ENCODE measurements around the gene ZNF423.

ZNF423 gene

DNA sequence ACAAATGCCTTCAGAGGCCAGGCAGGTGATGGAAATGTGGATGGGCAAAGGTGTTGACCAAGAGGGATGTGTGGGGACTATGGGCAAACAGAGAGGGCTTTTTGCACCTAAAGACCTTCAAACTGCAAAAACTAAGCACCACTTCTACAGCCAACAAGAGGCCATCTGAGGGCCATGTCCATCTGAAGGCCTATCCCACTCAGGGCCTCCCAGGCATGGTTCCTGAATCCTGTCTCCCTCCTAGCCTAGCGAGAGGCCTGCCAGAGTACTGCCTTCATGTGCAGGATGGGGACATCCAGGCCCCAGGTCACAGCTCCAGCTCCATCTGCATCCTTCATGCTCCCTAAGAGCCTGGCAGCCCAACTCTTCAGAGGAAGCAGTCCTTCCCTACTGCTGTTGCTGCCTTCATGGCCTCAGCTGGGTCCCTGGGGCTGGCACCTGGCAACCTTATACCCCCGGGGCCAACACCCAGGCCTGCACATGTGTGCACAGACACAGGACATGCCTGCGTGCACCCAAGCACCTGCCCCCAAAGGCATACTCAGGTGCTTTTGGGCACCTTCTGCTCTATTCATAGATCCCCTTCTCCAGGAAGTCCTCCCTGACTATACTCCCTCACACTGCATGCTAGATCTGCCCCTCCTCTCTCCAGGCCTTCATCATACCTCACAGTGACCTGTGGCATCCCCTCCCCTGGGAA lies 387.2 kb downstream of the ZNF423 start:
- H3K27ac Mint-ChIP-seq: peak overlapping the region; percentile 25
- no peaks in the 10 kb centered on the region for H3K36me3 Mint-ChIP-seq
- ATAC-seq (ENCODE audit: low read depth) (peak; percentile 57), DNase-seq (ENCODE audit: low spot score in 2 of 2) (no peak)
- peaks cover 6% of the 10 kb centered on the region for H3K27me3 Mint-ChIP-seq
- peaks cover 11% of the 10 kb centered on the region for H3K4me1 Mint-ChIP-seq
- H3K9me3 Mint-ChIP-seq: peaks cover 2% of the 10 kb centered on the region
- no peak overlapping the region for H3K4me3 Mint-ChIP-seq

- DNase-seq (ENCODE audit: low spot score in 2 of 2) (no peak), ATAC-seq (ENCODE audit: low read depth) (no peak)
- H3K9me3 Mint-ChIP-seq: peaks cover 2% of the 10 kb centered on the region
- peak overlapping the region; percentile 25 for H3K27ac Mint-ChIP-seq
- H3K4me1 Mint-ChIP-seq: peaks cover 18% of the 10 kb centered on the region
- H3K4me3 Mint-ChIP-seq: no peak overlapping the region
- H3K27me3 Mint-ChIP-seq: peaks cover 6% of the 10 kb centered on the region
- no peaks in the 10 kb centered on the region for H3K36me3 Mint-ChIP-seq
Observed at GRCh38 chr16:49467540-49468372, 388.2 kb downstream of the ZNF423 start.

DNA sequence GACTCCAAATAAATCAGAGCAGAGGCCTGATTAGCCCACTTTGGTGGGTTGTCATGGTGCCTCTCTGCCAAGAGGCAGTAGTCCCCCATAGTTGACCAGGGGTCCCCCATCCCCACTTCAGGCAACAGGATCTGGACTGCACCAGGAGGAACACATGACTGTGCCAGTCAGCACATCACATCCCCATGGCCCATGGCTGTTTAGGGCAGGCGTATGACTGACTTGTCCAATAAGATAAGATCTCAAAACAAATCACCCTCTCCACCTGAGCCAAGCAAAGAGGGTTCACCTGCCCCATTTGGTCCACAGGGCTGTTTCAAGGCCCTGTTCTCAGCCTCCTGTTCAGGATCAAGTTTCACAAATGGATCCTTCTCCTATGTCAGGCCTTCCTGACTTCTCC lies 389.0 kb downstream of the ZNF423 start:
- Mint-ChIP-seq H3K36me3 (no peaks in the 10 kb centered on the region), H3K9me3 (peaks cover 2% of the 10 kb centered on the region), H3K27ac (no peak overlapping the region), H3K27me3 (peaks cover 6% of the 10 kb centered on the region), H3K4me3 (no peak overlapping the region), H3K4me1 (peaks cover 23% of the 10 kb centered on the region)
- no peak for DNase-seq (ENCODE audit: low spot score in 2 of 2)
- ATAC-seq (ENCODE audit: low read depth): no peak

- peaks cover 23% of the 10 kb centered on the region for H3K4me1 Mint-ChIP-seq
- no peak for DNase-seq (ENCODE audit: low spot score in 2 of 2)
- H3K27me3 Mint-ChIP-seq: peaks cover 4% of the 10 kb centered on the region
- H3K4me3 Mint-ChIP-seq: no peak overlapping the region
- H3K27ac Mint-ChIP-seq: no peak overlapping the region
- H3K36me3 Mint-ChIP-seq: no peaks in the 10 kb centered on the region
- H3K9me3 Mint-ChIP-seq: peaks cover 2% of the 10 kb centered on the region
- ATAC-seq (ENCODE audit: low read depth): no peak
Observed at GRCh38 chr16:49466529-49466831, 389.4 kb downstream of the ZNF423 start.

DNA sequence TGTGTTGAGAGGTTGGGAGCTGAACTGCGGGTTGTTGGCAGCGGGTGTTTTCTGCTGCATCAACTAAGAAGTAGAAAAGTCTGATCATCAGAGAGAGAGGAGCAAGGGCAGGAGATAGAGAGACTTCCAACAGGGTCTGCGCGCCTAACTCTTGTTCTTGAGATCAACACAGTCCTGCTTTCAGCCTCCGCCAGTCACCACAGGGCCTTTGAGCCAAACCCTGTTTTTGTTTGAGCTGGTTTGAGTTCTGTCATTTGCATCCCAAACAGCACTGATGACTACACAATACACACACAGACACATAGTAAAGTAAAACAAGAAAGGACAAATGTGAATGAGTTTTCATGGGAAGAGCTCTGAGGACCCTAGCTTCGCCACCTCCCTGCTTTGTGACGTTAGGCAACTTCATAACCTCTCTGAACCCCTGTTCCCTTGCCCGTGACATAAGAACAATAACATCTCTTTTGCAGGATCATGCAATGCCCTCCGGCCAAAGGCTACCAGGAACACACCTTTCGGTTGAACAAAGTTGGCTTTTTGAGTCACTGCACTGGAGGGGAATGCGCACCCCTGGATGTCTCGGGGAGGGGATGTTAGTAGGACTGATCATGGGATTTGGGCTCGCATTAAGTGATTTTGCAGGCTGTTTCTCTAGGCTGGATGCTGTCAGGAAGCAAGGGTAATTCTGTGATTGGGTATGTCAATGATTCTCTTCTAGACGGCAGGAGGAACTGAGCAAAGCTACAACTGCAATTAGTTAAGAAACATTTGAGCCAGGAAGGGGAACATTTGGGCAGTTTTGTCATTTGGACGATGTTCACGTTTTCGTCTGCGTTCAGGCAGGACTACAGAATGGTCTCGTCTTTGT lies 390.0 kb downstream of the ZNF423 start:
- no peak for ATAC-seq (ENCODE audit: low read depth)
- Mint-ChIP-seq H3K36me3 (no peaks in the 10 kb centered on the region), H3K4me3 (no peak overlapping the region), H3K4me1 (peaks cover 23% of the 10 kb centered on the region), H3K27me3 (peaks cover 2% of the 10 kb centered on the region), H3K27ac (no peak overlapping the region), H3K9me3 (peaks cover 2% of the 10 kb centered on the region)
- no peak for DNase-seq (ENCODE audit: low spot score in 2 of 2)

DNA sequence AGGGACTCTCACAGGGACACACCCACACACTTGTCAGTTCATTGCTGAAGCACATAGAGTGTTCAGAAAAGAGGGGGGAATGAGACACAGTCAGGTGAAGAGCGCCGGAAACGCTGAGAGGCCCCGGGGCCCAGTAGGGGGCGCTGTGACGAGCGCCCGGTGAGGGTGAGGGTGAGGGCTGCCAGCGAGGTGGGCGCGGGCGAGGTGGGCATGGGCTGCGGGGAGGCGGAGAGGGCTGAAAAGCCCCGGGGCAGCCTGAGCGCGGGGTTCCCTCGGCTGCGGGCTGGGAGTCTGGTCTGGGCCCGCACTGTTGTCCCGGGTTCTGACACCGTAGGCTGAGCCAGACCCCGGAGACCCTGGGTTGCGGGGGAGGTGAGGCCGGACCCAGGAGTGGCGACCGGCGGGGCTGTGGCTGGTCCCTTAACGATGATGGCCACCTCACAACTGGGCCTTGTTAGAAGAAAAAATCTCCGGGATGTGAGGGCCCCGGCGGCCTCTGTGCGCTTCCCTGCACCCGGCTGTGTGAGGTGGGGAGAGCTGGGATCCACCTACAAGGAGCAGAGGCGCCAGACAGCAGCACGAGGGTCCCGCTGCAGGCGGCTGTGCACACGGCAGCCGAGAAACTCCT lies 390.9 kb downstream of the ZNF423 start:
- Mint-ChIP-seq H3K4me1 (peaks cover 23% of the 10 kb centered on the region), H3K27ac (no peak overlapping the region), H3K36me3 (no peaks in the 10 kb centered on the region), H3K27me3 (peaks cover 2% of the 10 kb centered on the region), H3K9me3 (peaks cover 2% of the 10 kb centered on the region), H3K4me3 (no peak overlapping the region)
- ATAC-seq (ENCODE audit: low read depth) (no peak), DNase-seq (ENCODE audit: low spot score in 2 of 2) (no peak)

DNA sequence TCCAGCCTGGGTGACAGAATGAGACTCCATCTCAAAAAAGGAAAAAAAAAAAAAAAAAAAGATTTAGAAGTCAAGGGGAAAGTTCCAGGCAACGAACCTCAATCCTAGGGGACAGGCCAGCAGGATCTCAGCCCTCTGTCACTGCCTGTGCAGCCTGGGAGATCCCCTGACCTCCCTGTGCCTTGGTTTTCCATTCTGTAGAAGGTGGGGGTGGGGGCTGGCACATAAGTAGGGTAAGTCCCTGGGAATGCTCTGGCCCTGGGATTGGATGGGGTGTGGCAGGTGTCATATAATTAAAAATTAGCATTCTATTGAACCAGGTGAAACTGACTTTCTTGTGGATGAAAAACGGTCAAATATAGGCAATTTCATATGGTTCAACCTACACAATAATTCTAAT lies 391.8 kb downstream of the ZNF423 start:
- Mint-ChIP-seq H3K4me3 (no peak overlapping the region), H3K27me3 (peaks cover 2% of the 10 kb centered on the region), H3K4me1 (peaks cover 22% of the 10 kb centered on the region), H3K27ac (peak overlapping the region; percentile 52), H3K9me3 (peaks cover 2% of the 10 kb centered on the region), H3K36me3 (no peaks in the 10 kb centered on the region)
- ATAC-seq (ENCODE audit: low read depth) (no peak), DNase-seq (ENCODE audit: low spot score in 2 of 2) (no peak)

- peaks cover 2% of the 10 kb centered on the region for H3K9me3 Mint-ChIP-seq
- ATAC-seq (ENCODE audit: low read depth) (peak; percentile 92), DNase-seq (ENCODE audit: low spot score in 2 of 2) (peak in 1 of 2 donors; percentile 28)
- H3K4me1 Mint-ChIP-seq: peaks cover 20% of the 10 kb centered on the region
- no peaks in the 10 kb centered on the region for H3K36me3 Mint-ChIP-seq
- peak overlapping the region; percentile 52 for H3K27ac Mint-ChIP-seq
- H3K4me3 Mint-ChIP-seq: no peak overlapping the region
- peaks cover 4% of the 10 kb centered on the region for H3K27me3 Mint-ChIP-seq
Observed at GRCh38 chr16:49463529-49463928, 392.4 kb downstream of the ZNF423 start.

DNA sequence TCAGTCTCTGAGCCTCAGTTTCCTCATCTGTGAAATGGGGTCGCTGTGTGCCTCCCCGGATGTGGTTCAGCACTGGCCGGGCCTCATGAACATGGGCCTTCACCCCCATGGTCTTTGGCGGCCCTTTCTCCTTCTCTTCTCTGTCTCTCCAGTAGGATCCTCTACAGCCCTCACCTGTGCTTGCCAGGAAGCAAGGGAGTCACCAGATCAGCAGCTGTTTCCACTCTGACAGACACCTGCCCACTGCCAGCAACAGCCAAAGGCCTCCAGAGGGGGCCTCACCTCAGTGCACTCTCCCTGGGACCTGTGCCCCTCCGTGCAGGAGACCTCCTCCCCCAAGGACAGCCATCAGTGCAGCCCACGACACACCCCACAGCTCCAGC lies 392.9 kb downstream of the ZNF423 start:
- no peak for DNase-seq (ENCODE audit: low spot score in 2 of 2)
- Mint-ChIP-seq H3K27me3 (peaks cover 6% of the 10 kb centered on the region), H3K36me3 (no peaks in the 10 kb centered on the region), H3K4me1 (peaks cover 15% of the 10 kb centered on the region), H3K4me3 (no peak overlapping the region), H3K9me3 (peaks cover 2% of the 10 kb centered on the region), H3K27ac (peak overlapping the region; percentile 52)
- ATAC-seq (ENCODE audit: low read depth): no peak

DNA sequence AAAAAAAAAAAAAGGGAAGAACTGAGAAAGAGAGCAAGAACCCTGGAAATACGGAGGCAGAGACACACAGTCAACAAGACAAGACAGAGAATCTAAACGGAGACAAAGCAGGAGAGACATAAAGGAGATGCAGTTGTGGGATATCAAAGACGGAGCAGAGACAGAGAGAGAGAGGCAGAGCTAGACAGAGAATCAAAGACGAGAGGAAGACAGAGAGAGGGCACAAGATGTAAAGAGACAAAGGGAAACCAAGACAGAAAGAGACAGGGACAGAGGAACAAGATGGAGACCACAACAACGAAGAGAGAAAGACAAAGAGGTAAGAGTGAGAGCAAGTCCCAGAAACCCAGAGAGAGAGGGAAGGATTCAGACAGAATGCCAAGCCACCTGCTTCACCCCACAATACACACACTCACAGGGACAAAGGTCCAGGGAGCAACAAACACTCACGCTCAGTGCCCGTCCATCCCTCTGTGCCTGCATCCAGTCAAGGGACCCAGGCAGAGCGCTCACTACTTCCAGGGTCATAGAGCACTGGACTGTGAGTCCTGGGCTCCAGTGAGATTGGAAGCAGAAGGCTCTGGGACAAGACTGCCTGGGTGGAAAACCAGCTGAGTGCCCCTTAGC lies 393.4 kb downstream of the ZNF423 start:
- H3K9me3 Mint-ChIP-seq: peaks cover 2% of the 10 kb centered on the region
- H3K27me3 Mint-ChIP-seq: peaks cover 6% of the 10 kb centered on the region
- no peak for ATAC-seq (ENCODE audit: low read depth)
- peak overlapping the region; percentile 37 for H3K27ac Mint-ChIP-seq
- no peak for DNase-seq (ENCODE audit: low spot score in 2 of 2)
- peaks cover 15% of the 10 kb centered on the region for H3K4me1 Mint-ChIP-seq
- H3K4me3 Mint-ChIP-seq: no peak overlapping the region
- no peaks in the 10 kb centered on the region for H3K36me3 Mint-ChIP-seq

DNA sequence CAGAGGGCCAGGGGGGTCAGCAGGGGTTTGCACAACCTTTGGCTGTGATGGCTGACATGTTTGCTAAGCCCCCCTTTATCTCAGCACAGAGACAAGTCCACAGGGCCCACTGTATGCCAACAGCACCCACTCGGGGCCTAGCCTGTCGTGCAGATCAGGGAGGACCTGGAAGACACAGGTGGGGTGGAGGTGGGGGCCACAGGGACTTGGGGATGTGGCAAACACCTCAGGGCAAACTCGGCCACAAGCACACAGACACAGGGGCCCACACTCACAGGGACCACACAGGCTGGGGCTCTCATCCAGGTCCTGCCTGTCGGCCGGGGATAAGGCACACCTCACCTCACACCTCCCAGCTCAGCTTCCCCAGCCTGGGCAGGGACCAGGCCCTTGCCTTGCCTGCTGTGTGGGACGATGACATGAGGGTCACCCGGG lies 394.4 kb downstream of the ZNF423 start:
- H3K36me3 Mint-ChIP-seq: no peaks in the 10 kb centered on the region
- peaks cover 6% of the 10 kb centered on the region for H3K27me3 Mint-ChIP-seq
- DNase-seq (ENCODE audit: low spot score in 2 of 2) (no peak), ATAC-seq (ENCODE audit: low read depth) (no peak)
- no peak overlapping the region for H3K4me3 Mint-ChIP-seq
- peaks cover 15% of the 10 kb centered on the region for H3K4me1 Mint-ChIP-seq
- H3K27ac Mint-ChIP-seq: no peak overlapping the region
- peaks cover 2% of the 10 kb centered on the region for H3K9me3 Mint-ChIP-seq

- no peak overlapping the region for H3K27ac Mint-ChIP-seq
- peaks cover 2% of the 10 kb centered on the region for H3K9me3 Mint-ChIP-seq
- no peak overlapping the region for H3K4me3 Mint-ChIP-seq
- peaks cover 15% of the 10 kb centered on the region for H3K4me1 Mint-ChIP-seq
- DNase-seq (ENCODE audit: low spot score in 2 of 2) (no peak), ATAC-seq (ENCODE audit: low read depth) (no peak)
- H3K27me3 Mint-ChIP-seq: peaks cover 6% of the 10 kb centered on the region
- no peaks in the 10 kb centered on the region for H3K36me3 Mint-ChIP-seq
Observed at GRCh38 chr16:49460786-49461470, 395.0 kb downstream of the ZNF423 start.

All from memory B cell (primary cell).